ENCODE measurements around the gene EPDR1. TPM values are rescaled to one million over a fixed set of nuclear protein-coding genes. Genes with fewer than 3 reads are reported as not detected.

EPDR1 gene
- total and polyA plus RNA-seq, 4 donors, result 4.3 to 12.7 (median 9.6) TPM

DNA sequence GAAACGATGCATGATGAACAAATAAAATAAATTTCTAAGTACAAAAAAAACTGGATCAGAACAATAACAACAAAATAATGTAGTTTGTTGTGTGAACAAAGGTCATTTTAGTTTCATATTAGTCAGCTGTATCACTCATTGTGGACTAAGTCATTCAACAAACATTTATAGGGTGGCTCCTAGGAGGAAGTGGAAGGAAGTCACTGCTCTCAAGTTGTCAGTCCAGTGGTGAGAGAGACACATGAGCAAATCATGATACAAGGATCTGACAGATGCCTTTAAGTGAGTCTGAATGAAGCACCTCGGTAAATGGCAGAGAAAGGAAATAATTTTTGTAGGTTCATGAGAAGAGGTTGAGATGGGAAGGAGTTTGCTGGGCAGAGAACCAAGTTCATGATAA lies 56.8 kb downstream of the EPDR1 start:
- H3K36me3 ChIP-seq (ENCODE audit: control insufficient read depth in 4 of 4, insufficient read depth in 3 of 4, low read depth in 1 of 4, low read length in 3 of 4), result no peaks in the 10 kb centered on the region
- no peak overlapping the region for H3K4me3 ChIP-seq (ENCODE audit: low read depth in 1 of 3, low read length in 3 of 3)
- no peak for DNase-seq (ENCODE audit: low spot score)
- no peak overlapping the region for H3K27ac ChIP-seq (ENCODE audit: low read depth in 1 of 2, low read length in 2 of 2)
- H3K27me3 ChIP-seq (ENCODE audit: control insufficient read depth in 4 of 4, insufficient read depth in 4 of 4, low read length in 3 of 4), result no peaks in the 10 kb centered on the region
- H3K4me1 ChIP-seq (ENCODE audit: control insufficient read depth in 4 of 4, insufficient read depth in 4 of 4, low read length in 3 of 4), result no peaks in the 10 kb centered on the region
- no peaks in the 10 kb centered on the region for H3K9me3 ChIP-seq (ENCODE audit: control insufficient read depth in 4 of 4, low read length in 3 of 4)
- H3K9ac ChIP-seq (ENCODE audit: low read depth in 1 of 2, low read length in 2 of 2), result no peak overlapping the region
- 79% methylated on average over 2 of the region's 2 CpGs for WGBS
- TF ChIP-seq HNF4A (conservative IDR thresholded peaks at IDR 0.05) (no peak), JUND (IDR thresholded peaks at IDR 0.05) (no peak), FOXA1 (IDR thresholded peaks at IDR 0.05) (no peak), SP1 (IDR thresholded peaks at IDR 0.05) (no peak)
- TF ChIP-seq, protein P1, sequence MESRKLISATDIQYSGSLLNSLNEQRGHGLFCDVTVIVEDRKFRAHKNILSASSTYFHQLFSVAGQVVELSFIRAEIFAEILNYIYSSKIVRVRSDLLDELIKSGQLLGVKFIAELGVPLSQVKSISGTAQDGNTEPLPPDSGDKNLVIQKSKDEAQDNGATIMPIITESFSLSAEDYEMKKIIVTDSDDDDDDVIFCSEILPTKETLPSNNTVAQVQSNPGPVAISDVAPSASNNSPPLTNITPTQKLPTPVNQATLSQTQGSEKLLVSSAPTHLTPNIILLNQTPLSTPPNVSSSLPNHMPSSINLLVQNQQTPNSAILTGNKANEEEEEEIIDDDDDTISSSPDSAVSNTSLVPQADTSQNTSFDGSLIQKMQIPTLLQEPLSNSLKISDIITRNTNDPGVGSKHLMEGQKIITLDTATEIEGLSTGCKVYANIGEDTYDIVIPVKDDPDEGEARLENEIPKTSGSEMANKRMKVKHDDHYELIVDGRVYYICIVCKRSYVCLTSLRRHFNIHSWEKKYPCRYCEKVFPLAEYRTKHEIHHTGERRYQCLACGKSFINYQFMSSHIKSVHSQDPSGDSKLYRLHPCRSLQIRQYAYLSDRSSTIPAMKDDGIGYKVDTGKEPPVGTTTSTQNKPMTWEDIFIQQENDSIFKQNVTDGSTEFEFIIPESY (IDR thresholded peaks at IDR 0.05), result no peak
- TF ChIP-seq, protein P2, sequence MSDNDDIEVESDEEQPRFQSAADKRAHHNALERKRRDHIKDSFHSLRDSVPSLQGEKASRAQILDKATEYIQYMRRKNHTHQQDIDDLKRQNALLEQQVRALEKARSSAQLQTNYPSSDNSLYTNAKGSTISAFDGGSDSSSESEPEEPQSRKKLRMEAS (IDR thresholded peaks at IDR 0.05), result no peak

DNA sequence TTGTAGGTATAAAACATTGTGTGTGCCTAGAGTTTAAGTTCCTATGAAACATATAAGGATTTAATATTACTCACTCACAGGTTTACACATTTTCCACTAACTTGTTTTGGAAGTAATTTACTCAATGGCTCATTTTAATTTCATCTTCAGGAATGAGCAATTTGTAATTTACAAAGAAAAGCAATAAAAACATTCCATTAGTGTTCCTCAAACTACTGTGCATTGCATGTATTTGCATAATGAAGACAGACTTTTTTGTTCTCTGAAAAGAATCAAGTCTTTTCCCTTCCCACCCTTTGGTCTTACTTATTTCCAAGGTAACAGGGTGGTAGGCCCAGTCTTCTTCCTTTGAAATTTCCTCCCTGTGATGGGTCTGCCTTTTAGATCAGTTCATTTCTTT lies 61.2 kb downstream of the EPDR1 start:
- no peaks in the 10 kb centered on the region for H3K4me1 ChIP-seq (ENCODE audit: control insufficient read depth in 4 of 4, insufficient read depth in 4 of 4, low read length in 3 of 4)
- no peak overlapping the region for H3K27ac ChIP-seq (ENCODE audit: low read depth in 1 of 2, low read length in 2 of 2)
- H3K36me3 ChIP-seq (ENCODE audit: control insufficient read depth in 4 of 4, insufficient read depth in 3 of 4, low read depth in 1 of 4, low read length in 3 of 4), result no peaks in the 10 kb centered on the region
- no peaks in the 10 kb centered on the region for H3K27me3 ChIP-seq (ENCODE audit: control insufficient read depth in 4 of 4, insufficient read depth in 4 of 4, low read length in 3 of 4)
- TF ChIP-seq SP1 (IDR thresholded peaks at IDR 0.05), result no peak
- no peak for TF ChIP-seq FOXA2 (IDR thresholded peaks at IDR 0.05)
- TF ChIP-seq, protein P3, sequence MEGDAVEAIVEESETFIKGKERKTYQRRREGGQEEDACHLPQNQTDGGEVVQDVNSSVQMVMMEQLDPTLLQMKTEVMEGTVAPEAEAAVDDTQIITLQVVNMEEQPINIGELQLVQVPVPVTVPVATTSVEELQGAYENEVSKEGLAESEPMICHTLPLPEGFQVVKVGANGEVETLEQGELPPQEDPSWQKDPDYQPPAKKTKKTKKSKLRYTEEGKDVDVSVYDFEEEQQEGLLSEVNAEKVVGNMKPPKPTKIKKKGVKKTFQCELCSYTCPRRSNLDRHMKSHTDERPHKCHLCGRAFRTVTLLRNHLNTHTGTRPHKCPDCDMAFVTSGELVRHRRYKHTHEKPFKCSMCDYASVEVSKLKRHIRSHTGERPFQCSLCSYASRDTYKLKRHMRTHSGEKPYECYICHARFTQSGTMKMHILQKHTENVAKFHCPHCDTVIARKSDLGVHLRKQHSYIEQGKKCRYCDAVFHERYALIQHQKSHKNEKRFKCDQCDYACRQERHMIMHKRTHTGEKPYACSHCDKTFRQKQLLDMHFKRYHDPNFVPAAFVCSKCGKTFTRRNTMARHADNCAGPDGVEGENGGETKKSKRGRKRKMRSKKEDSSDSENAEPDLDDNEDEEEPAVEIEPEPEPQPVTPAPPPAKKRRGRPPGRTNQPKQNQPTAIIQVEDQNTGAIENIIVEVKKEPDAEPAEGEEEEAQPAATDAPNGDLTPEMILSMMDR (IDR thresholded peaks at IDR 0.05; ENCODE audit: low read depth, low read length, missing input control), result no peak
- TF ChIP-seq NR2F2 (IDR thresholded peaks at IDR 0.05), result no peak
- no peak for TF ChIP-seq RXRA (IDR thresholded peaks at IDR 0.05)
- no peak for TF ChIP-seq JUND (IDR thresholded peaks at IDR 0.05)
- no peak for TF ChIP-seq HNF4A (conservative IDR thresholded peaks at IDR 0.05)
- TF ChIP-seq, protein P2 (IDR thresholded peaks at IDR 0.05), result no peak
- no peak for TF ChIP-seq GABPA (IDR thresholded peaks at IDR 0.05 in 1 of 2, conservative IDR thresholded peaks at IDR 0.05 in 1 of 2)
- TF ChIP-seq FOXA1 (IDR thresholded peaks at IDR 0.05), result no peak
- no peak for TF ChIP-seq YY1 (IDR thresholded peaks at IDR 0.05)
- TF ChIP-seq TAF1 (conservative IDR thresholded peaks at IDR 0.05), result no peak
- TF ChIP-seq, protein P1 (IDR thresholded peaks at IDR 0.05), result no peak
- TF ChIP-seq, protein P4, sequence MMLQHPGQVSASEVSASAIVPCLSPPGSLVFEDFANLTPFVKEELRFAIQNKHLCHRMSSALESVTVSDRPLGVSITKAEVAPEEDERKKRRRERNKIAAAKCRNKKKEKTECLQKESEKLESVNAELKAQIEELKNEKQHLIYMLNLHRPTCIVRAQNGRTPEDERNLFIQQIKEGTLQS (IDR thresholded peaks at IDR 0.05), result no peak
- TF ChIP-seq EGR1 (IDR thresholded peaks at IDR 0.05; ENCODE audit: low read depth in 2 of 2), result no peak
- no peak for TF ChIP-seq HNF4G (IDR thresholded peaks at IDR 0.05)
- no peak for TF ChIP-seq RAD21 (IDR thresholded peaks at IDR 0.05)
- TF ChIP-seq, protein P5, sequence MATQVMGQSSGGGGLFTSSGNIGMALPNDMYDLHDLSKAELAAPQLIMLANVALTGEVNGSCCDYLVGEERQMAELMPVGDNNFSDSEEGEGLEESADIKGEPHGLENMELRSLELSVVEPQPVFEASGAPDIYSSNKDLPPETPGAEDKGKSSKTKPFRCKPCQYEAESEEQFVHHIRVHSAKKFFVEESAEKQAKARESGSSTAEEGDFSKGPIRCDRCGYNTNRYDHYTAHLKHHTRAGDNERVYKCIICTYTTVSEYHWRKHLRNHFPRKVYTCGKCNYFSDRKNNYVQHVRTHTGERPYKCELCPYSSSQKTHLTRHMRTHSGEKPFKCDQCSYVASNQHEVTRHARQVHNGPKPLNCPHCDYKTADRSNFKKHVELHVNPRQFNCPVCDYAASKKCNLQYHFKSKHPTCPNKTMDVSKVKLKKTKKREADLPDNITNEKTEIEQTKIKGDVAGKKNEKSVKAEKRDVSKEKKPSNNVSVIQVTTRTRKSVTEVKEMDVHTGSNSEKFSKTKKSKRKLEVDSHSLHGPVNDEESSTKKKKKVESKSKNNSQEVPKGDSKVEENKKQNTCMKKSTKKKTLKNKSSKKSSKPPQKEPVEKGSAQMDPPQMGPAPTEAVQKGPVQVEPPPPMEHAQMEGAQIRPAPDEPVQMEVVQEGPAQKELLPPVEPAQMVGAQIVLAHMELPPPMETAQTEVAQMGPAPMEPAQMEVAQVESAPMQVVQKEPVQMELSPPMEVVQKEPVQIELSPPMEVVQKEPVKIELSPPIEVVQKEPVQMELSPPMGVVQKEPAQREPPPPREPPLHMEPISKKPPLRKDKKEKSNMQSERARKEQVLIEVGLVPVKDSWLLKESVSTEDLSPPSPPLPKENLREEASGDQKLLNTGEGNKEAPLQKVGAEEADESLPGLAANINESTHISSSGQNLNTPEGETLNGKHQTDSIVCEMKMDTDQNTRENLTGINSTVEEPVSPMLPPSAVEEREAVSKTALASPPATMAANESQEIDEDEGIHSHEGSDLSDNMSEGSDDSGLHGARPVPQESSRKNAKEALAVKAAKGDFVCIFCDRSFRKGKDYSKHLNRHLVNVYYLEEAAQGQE (IDR thresholded peaks at IDR 0.05), result no peak
- H3K4me3 ChIP-seq (ENCODE audit: low read depth in 1 of 3, low read length in 3 of 3), result no peak overlapping the region
- no peaks in the 10 kb centered on the region for H3K9me3 ChIP-seq (ENCODE audit: control insufficient read depth in 4 of 4, low read length in 3 of 4)
- H3K9ac ChIP-seq (ENCODE audit: low read depth in 1 of 2, low read length in 2 of 2), result no peak overlapping the region
- no peak for DNase-seq (ENCODE audit: low spot score)
